Measurements from ENCODE around the gene WDR5B.
"Not testable (repeated sequence)": the region's sequence is repeated elsewhere in the genome, so short reads cannot be mapped to it uniquely, and the experiment has no call there.

WDR5B gene

GRCh38 chr3:122415762-122416654 lies at the start of gene WDR5B:
Gene WDR5B, minus strand, starts transcription at chr3:122416062. Its CDS starts 534 bp downstream, at chr3:122415528.
- DNase-seq, result peak; percentile 97 to 98

GRCh38 chr3:122464659-122465058 lies 48.8 kb upstream of the WDR5B start:
- DNase-seq, result no peak

GRCh38 chr3:122462406-122462805 lies 46.5 kb upstream of the WDR5B start:
- DNase-seq, result no peak

- DNase-seq, result no peak
These were observed 45.9 kb upstream of the WDR5B start for GRCh38 chr3:122461806-122462205.

- DNase-seq, result no peak
These were observed 43.1 kb upstream of the WDR5B start for GRCh38 chr3:122458992-122459391.

- DNase-seq, result no peak
These were observed 41.8 kb upstream of the WDR5B start for GRCh38 chr3:122457706-122458105.

- DNase-seq, result no peak
These were observed 40.2 kb upstream of the WDR5B start for GRCh38 chr3:122456074-122456473.

- no peak for DNase-seq
These were observed 35.5 kb upstream of the WDR5B start for GRCh38 chr3:122451371-122451770.

GRCh38 chr3:122448218-122448617 lies 32.4 kb upstream of the WDR5B start:
- not testable (repeated sequence) for DNase-seq

- not testable (repeated sequence) for DNase-seq
These were observed 28.6 kb upstream of the WDR5B start for GRCh38 chr3:122444491-122444887.

GRCh38 chr3:122443762-122444490 lies 28.1 kb upstream of the WDR5B start:
- not testable (repeated sequence) for DNase-seq

- DNase-seq, result no peak
These were observed 27.2 kb upstream of the WDR5B start for GRCh38 chr3:122443090-122443489.

- DNase-seq, result no peak
These were observed 20.1 kb upstream of the WDR5B start for GRCh38 chr3:122435950-122436349.

GRCh38 chr3:122430371-122430770 lies 14.5 kb upstream of the WDR5B start:
- DNase-seq, result no peak

GRCh38 chr3:122427857-122428471 lies 12.1 kb upstream of the WDR5B start:
- no peak for DNase-seq

- no peak for DNase-seq
These were observed 6.0 kb upstream of the WDR5B start for GRCh38 chr3:122421836-122422235.

GRCh38 chr3:122421101-122421500 lies 5.2 kb upstream of the WDR5B start:
- DNase-seq, result no peak

GRCh38 chr3:122416966-122417365 lies 1.1 kb upstream of the WDR5B start:
- no peak for DNase-seq

- DNase-seq, result peak; percentile 49 to 72
These were observed 638 bp downstream of the WDR5B start for GRCh38 chr3:122415104-122415744.

GRCh38 chr3:122414391-122414790 lies 1.5 kb downstream of the WDR5B start:
- DNase-seq, result no peak

- no peak for DNase-seq
These were observed 5.2 kb downstream of the WDR5B start for GRCh38 chr3:122410639-122411038.

GRCh38 chr3:122410111-122410510 lies 5.8 kb downstream of the WDR5B start:
- DNase-seq, result no peak

- peak in 1 of 2 donors; percentile 10 for DNase-seq
These were observed 6.4 kb downstream of the WDR5B start for GRCh38 chr3:122409446-122409845.
